DND-41 (cell line): Measurements from ENCODE around the gene RMND5B.

ENCODE experiments used
- CTCF ChIP-seq: IDR thresholded peaks from 2 replicates; pipeline ENCODE4 v1.5.1; 2012; ENCODE audit warnings: borderline replicate concordance, low read length, moderate library complexity, mild to moderate bottlenecking; ENCODE audit not compliant: poor library complexity, severe bottlenecking; ENCODE audit errors: extremely low read depth
- EZH2 ChIP-seq: IDR thresholded peaks from 3 replicates; pipeline ENCODE4 v1.6.1; 2012; ENCODE audit warnings: borderline replicate concordance, low read depth, mild to moderate bottlenecking, moderate library complexity, low read length, inconsistent platforms; ENCODE audit not compliant: severe bottlenecking

GRCh38 chr5:178120607-178121357, 10.0 kb upstream of the RMND5B start:
- TF ChIP-seq CTCF (peak; percentile 86), EZH2 (no peak)
